HL-60 (cell line): ENCODE measurements around the gene GH1.

Experiments used
- CTCF ChIP-seq: IDR thresholded peaks from one replicate; pipeline ENCODE4 v1.5.1; 2011; ENCODE audit warnings: low read length, control low read depth, inconsistent platforms; ENCODE audit not compliant: insufficient read depth
- GABPA ChIP-seq: IDR thresholded peaks from 2 replicates; pipeline ENCODE4 v1.6.1; 2012; ENCODE audit warnings: low read depth
- POLR2AphosphoS5 ChIP-seq: IDR thresholded peaks from 2 replicates; pipeline ENCODE4 v1.6.1; 2012; ENCODE audit warnings: low read depth
- REST ChIP-seq: IDR thresholded peaks from 2 replicates; pipeline ENCODE4 v1.6.1; 2012; ENCODE audit warnings: low read depth; ENCODE audit not compliant: insufficient replicate concordance
- SPI1 ChIP-seq: IDR thresholded peaks from 2 replicates; pipeline ENCODE4 v1.6.1; 2012; ENCODE audit warnings: low read depth, mild to moderate bottlenecking, borderline replicate concordance

- TF ChIP-seq CTCF (no peak), POLR2AphosphoS5 (no peak), REST (no peak), SPI1 (no peak), GABPA (no peak)
These were observed 19.3 kb upstream of the GH1 start for GRCh38 chr17:63937920-63938319.
